Globus pallidus (tissue), 1 donor: Measurements from ENCODE around the gene NTN4.
A peak's percentile ranks its signal among the peaks of the same experiment; 100 is the strongest.
"Not testable (repeated sequence)": the region's sequence is repeated elsewhere in the genome, so short reads cannot be mapped to it uniquely, and the experiment has no call there.

Experiments used
- DNase-seq: peaks from one replicate; pipeline ENCODE4 v3.0.0-alpha.2; 2015; ENCODE audit warnings: low spot score

The NTN4 gene

DNA sequence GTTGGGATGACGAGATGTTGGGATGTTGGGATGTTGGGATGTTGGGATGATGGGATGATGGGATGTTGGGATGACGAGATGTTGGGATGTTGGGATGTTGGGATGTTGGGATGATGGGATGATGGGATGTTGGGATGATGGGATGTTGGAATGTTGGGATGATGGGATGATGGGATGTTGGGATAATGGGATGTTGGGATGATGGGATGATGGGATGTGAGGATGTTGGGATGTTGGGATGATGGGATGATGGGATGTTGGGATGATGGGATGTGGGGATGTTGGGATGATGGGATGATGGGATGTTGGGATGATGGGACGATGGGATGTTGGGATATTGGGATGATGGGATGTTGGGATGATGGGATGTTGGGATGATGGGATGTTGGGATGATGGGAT is 135.9 kb downstream of the NTN4 start:
- not testable (repeated sequence) for DNase-seq

DNA sequence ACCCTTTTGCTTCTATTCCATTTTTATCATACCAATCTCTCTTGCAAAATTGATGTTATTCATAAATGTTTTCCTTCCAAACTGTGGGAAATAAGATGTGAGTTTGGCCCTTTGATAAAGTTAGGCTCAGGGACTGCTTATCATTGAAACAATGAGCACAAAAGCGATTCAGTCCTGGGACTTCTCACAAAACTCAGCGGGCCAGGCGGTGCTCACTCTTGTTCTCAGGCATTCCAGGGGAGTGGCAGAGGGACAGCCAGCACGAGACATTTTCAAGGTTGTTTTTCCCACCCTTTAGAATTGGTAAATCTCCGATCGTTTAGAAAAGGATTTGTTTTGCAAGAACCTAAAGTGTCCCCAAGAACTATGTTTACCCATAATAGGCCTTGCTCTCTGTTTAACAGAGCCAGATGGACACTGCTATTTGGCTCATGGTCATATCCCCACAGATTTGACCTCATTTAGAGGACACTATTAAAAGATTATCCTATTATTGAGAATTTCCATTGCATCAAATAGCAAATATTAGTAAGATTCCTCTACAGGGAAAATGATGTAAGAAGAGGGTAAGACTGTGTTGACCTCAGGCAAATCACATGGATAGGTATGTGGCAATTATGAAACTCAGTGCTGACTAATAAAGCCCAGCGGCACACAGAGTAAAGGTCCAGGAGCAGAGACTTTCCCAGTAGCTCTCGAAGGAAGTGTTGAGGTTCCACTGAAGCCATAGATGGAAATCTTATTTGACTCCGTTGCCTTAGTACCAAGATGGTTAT is 136.6 kb downstream of the NTN4 start:
- DNase-seq = no peak

DNA sequence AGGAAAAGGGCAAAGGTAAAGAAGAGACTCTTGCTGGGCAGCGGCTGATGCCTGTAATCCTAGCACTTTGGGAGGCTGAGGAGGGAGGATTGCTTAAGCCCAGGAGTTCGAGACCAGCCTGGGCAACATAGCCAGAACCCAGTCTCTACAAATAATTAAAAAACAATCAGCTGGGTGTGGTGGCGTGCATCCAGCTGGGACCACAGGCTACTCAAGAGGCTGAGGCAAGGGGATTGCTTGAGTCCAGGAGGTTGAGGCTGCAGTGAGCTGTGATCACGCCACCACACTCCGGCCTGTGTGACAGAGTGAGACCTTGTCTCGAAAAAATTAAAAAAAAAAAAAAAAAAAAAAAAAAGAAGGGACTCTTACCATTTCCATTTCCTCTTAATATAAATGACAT is 138.9 kb downstream of the NTN4 start:
- DNase-seq = no peak

DNA sequence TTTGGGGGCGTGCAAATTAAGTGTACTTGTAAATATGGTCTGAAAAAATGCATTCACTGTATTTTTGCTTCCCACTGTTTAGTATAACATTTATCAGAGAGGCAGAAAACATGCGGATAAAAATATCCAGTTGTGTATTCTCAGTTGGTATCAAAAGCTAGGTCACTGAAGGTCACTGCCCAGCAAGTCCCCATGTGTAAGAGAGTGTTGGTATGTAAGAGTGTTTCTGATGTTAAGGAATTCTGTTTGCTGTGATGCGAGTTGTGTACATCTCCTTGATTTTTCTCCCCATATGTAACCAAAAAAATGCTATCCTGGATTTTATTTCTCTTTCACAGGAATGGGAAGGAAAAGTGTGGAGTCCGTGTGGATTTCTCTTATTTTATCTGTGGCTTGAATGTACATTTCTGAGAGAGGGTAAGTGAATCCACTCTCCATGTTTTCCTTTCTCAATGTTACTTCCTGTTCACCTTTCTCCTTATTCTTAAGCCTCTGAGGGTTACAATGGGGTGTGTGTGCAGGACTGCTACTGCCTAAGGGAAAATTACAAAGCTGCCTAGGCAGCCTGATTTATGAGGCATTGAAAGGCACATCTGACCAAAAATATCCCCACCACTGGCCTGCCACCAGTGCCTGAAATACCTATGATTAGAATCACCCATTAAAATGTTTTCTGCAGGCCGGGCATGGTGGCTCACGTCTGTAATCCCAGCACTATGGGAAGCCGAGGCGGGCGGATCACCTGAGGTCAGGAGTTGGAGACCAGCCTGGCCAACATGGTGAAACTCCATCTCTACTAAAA is 141.4 kb downstream of the NTN4 start:
- no peak for DNase-seq

DNA sequence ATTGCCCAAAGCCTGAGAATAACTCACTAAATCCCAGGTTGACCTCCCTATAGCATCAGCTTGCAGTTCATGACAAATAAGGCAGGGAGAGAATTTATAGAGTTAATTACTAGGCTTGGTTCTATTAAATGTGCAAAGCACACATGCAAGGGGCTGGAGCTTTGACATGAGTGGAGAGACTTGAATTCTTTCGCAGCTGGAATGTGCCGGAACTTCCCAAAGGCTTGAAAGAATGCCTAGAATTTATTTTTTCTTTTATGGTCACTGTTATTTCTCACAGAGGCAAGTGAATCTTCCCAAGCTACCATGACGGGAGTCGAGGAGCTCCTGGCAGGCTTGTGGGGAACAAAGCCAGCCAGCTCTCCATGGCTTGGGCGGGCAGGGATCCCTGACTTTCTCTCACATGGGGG is 143.8 kb downstream of the NTN4 start:
- no peak for DNase-seq

DNA sequence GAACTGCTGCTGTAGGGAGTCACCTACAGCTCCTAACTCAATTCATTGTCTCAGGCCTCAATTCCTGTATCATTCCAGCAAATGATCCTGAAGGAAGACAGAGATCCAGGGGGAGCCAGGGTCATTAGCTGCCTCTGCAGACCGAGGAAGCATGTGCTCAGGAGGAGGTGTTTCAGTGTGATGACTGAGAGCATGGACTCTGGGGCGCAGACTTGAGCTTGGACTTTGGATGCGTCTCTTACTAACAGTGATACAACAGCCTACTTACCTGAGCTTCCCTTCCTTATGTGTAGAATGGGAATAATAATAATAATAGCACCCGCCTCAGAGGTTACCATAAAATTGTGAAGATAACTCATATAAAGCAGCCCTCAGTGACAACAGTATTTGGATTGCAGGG is 147.3 kb downstream of the NTN4 start:
- DNase-seq = no peak

DNA sequence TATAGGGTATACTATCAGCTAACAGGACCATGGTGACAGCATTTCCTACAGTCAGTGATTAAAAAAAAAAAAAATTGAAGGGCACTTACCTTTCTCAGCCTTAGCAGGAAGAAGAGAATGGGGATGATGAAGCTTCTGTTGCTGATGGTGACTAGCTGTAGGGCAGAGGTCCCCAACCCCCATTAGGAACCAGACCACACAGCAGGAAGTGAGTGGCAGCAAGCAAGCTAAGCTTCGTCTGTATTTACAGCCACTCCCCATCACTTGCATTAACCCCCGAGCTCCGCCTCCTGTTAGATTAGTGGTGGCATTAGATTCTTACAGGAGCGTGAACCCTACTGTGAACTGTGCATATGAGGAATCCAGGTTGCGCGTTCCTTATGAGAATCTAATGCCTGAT is 148.0 kb downstream of the NTN4 start:
- no peak for DNase-seq

DNA sequence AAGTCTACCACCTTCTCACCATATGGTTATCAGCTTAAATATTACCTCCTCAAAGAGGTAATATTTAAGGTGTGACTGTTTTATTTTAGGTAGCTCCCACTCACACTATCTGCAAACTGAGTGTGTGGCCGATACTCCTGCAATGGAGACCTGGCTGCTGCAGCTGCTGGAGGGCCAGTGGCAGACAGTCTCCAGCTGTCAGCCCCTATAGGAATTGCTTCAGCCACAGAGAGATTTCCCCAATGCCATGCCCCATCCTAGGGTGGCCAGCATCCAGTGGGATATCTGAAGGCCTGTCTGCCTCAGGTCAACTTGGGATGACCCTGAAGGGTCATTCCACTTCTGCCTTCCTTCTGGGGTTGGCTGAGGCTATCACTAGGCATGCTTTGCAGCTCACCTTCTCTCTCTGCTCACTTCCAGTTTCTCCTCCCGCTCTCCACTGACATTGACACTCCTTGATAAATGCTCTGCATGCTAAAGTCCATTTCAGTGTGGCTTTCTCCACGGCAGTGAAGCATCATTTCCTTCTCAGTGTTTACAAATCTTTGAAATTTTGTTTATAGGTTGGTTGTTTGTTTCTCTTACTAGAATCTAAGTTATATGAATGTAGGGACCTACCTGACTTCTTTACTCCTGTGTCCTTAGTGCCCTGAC is 149.1 kb downstream of the NTN4 start:
- no peak for DNase-seq

DNA sequence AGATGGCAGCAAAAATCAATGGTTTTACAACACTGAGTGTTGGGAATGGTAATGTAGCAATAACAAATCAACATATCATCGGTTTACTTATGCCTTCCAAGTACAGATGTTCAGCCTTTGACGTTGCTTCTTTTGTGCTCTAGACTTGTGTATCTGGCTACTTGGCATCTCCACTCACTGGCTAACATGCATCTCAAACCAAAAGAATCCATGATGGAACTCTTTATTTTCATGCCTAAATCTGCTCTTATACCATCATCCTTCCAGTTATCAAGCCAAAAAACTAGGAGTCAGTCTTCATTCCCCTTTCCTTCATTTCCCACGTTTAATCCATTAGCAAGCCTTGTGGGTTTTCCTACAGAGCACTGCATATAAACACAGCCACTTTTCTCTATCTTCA is 150.0 kb downstream of the NTN4 start:
- no peak for DNase-seq

DNA sequence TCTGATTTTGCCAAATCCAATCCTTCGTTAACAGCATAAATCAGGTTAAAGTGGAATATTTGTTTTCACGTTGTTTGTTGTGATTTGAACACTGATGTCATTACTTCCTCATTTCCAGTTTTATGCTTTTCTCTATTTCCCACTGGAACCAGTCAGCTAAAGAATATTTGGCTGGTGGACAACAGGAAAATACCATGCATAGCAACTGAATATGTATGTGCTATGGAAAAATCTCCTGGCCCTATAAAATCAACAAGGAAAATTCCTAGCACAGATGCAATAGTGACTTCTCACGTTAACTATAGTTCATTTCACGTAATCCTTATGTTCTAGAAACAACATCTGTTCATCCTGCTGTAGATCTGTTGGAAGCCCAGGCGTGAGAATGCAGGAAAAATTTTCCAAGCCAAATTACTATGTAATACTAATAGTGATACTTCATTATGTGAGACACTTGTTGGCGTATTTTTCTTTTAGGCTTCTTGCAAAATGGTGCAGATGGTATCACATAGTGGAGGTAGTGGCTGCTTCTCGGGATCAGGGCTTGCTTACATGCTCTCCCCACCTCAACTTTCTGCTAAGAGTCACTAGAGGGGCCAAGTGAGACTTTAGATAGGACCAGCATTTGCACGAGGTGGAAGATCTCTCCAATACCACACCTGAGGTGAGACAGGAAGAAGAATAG is 153.0 kb downstream of the NTN4 start:
- DNase-seq = no peak

DNA sequence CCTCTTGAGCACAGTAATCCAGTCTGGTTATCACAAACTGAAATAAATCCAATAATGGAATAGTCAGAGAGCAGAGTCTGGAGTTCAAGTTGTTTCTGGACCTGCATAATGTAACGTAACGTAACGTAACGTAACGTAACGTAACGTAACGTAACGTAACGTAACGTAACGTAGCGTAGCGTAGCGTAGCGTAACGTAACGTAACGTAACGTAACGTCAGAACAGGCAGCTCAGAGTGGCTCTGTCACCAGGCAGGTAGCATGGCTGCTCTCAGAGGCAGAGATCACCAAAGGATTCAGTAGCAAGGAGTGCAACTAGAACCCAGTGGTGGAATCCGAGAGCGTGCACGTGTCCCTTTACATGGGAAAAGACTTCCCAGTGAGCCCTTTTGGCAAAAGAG is 153.6 kb downstream of the NTN4 start:
- DNase-seq = no peak

DNA sequence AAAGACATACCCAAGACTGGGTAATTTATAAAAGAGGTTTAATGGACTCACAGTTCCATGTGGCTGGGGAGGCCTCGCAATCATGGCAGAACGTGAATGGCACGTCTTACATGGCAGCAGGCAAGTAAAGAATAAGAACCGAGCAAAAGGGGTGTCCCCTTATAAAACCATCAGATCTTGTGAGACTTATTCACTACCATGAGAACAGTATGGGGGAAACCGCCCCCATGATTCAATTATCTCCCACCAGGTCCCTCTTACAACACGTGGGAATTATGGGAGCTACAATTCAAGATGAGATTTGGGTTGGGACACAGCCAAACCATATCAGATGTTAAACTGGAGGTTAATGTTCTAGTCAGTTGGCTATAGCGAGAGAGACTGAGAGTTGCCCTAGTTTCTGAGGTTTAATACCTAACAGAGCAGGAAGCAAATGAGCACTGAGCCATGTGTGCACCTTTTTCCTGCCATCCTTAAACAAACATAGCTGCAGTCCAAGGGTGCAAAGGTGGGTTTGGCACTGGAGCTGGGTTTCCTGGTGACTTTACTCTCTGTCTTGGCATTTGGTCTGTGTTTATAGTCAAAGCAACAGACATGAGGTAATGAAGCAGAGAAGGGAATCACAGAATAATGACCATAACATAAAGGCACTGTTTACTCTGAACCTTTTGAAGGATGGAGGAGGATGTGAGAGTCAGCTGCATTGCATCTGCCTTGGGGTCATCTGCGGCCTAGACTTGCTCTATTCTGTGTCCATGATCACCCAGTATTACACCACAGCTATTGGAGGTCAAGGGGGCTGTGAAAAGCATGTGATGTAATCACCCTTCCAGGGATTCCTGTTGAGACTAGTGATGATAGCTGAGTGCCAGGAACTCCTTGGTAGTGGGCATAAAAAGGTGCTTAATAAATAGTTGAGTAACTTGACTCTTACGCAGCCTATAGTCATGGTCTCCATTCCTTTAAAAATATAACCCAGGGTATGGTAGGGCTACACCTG is 155.6 kb downstream of the NTN4 start:
- DNase-seq = no peak

DNA sequence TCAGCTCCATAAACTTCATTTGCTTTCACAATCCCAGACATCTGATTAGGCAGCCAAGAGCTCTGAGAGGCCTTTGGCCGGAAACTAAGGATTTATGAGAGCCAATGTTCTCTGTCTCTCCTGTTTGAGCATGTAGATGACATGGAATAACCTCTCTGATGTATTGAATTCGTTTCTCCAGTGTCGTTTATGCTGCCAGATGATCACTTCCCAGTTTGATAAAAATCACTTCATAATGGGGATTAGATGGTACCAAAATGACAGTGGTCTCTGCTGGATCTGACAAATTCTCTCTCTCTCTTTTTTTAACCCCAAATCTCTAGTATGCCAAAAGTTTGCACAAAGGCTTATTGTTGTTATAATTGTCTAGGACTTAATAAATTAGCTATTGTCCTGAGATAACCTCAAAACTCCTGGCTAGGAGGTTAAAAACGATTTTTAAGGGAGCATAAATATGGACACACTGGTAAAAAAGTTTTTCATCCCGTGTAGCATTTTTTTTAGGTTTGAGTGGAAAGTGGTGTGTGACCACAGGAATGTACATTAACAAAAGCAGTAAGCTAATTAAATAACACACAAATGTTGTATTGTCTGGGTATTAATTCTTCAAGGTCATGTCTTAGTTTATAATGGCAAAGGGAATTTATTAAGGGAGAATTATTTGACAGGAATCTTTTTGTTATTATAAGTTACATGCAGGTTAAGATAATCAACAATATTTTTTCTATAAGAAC is 156.7 kb downstream of the NTN4 start:
- DNase-seq = peak; percentile 11

DNA sequence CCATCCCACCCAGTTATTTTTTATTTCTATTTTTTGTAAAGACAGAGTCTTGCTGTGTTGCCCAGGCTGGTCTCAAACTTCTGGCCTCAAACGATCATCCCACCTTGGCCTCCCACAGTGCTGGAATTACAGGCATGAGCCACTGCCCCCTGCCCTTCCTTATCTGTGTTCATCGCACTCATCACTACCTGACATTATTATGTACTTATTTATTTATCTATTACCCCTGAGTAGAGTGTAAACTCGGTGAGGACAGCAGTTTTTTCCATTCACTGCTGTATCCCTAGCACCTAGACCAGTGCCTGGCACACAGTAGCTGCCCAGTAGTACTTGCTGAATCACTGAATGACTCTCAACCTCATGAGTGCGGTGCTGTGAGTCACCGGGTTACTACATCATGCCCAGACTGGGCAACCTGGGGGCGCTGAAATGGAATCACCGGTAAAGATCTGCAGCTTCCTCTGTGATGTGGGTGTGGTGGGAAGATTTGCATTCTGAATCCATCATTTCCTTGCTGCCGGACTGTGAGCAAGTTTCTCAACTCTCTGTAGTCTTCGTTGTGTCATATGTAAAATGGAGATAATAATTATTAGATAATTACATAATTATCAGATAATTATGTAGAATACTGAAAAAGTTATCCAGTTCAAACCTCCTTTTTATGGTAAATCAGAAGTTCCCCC is 157.4 kb downstream of the NTN4 start:
- DNase-seq = no peak

DNA sequence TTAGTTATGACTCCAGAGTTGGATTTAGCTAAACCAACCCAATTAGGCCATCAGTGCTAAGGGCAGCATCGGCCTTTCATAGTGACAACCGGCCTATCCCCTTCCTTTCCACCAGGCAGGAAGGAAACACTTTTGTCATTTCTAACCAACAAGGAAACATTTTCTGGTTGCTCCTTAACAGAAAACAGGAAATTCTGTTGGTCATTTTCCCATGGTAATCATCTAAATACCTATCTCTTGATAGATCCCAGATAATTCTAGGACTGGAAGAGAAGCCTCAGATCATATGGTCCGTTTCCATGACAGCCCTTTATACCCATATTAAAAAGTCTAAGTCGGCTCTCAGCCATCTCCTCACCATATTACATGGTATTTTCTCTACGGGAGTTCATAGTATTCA is 160.1 kb downstream of the NTN4 start:
- DNase-seq = no peak

DNA sequence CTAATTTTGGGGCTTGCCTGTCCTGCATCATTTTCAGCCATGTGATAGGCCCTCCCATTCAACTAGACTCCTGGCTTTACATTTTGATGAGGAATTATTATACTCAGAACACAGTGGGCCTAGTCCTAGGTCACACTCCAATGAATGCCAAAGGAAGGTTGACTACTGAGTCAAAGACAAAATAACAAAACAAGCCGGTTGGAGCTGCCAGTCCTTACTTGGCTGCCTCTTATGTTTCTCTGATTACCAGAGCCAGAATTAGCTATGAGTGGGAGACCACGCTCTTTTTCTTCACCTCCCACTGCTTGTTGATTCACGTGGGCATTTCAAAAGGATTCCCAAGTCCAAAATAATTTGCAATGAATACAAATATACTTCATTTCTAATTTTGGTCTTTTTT is 161.2 kb downstream of the NTN4 start:
- peak; percentile 29 for DNase-seq

DNA sequence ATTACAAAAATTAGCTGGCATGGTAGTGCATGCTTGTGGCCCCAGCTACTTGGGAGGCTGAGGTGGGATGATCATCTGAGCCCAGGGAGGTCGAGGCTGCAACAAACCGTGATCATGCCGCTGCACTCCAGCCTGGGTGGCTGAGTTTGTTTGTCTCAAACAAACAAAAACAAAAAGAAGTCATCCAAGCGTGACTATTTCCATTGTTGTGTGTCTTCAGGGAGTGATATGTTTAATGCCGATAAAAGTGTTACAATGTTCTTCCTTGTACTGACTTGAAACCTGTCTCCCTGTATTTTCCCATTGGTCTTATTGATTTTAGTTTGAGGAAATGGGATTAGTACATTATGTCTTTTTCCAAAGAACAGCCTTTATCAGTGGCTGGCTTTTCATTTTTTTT is 163.7 kb downstream of the NTN4 start:
- DNase-seq = no peak

DNA sequence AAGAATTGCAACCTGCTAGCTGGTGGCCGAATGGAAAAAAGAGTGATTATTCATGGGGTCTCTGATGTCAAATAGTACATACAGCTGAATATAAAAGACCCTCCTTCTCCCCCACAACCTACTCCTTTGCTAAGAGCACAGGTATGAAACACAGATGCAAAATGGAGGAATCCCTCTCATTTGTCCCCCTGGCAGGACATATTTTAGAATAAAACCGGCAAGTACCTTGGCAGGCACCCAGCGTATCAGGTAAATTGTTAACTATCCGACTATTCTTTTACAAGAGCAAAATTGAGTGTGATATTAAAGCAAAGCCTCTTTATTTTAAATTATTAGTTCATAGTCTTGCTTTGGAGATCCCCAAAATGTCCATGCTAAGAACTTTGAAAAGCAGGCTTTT is 165.6 kb downstream of the NTN4 start:
- no peak for DNase-seq

DNA sequence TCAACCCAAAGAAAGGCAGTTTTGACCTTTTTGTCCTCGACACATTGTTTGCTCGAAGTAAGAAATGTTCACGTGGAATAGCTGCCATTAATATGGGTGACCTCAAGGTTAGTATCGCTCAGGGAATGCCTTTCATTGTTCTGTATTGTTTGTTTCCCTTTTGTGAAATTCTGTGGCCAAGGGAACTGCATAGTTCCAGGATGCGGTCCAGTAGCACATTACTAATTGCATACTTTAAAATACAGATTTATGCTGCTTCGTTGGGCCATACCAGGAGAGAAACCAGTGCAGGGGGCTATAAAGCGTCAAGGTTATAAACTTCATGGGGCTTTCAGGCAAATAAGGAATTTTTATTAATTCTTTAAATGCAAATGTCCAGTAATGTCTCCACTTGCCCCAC is 166.0 kb downstream of the NTN4 start:
- DNase-seq = no peak
